ENCODE results near the gene FAM3C. TPM values are rescaled to one million over a fixed set of nuclear protein-coding genes. Genes with fewer than 3 reads are reported as not detected.

Gene FAM3C
- total RNA-seq, 5 donors from 2014 or later (not counting 1 experiment from before 2014, with no cell fraction given): 8.8 to 21.8 (median 14.9) TPM

- H3K36me3 ChIP-seq (ENCODE audit: control insufficient read depth in 2 of 2, extremely low read depth in 1 of 2, insufficient read depth in 1 of 2, low read length in 1 of 2): no peaks in the 10 kb centered on the region
- Mint-ChIP-seq H3K4me1 (peaks cover 76 to 87% (median 83%) of the 10 kb centered on the region in 3 donors), H3K4me3 (peak overlapping the region in 1 of 3 donors; percentile 40), H3K27ac (peak overlapping the region in 1 of 2 donors; percentile 22), H3K36me3 (peaks cover 15% of the 10 kb centered on the region), H3K9me3 (no peaks in the 10 kb centered on the region), H3K27me3 (no peaks in the 10 kb centered on the region)
- H3K27ac ChIP-seq (ENCODE audit: low read length): no peak overlapping the region
- CTCF ChIA-PET: interaction anchor here in 1 of 2 donors (1.1 kb wide), 2 partner anchors 18 to 48 kb away, joined by 3 read pairs; no protein-coding TSS in a partner anchor
- no peaks in the 10 kb centered on the region for H3K27me3 ChIP-seq (replicated peaks in 1 of 2; ENCODE audit: control insufficient read depth in 2 of 2, extremely low read depth in 1 of 2, insufficient read depth in 2 of 2, low read length in 1 of 2)
- H3K4me1 ChIP-seq (ENCODE audit: control insufficient read depth in 1 of 2, extremely low read depth in 1 of 2, insufficient read depth in 2 of 2, low read length in 2 of 2): peaks cover 3 to 24% of the 10 kb centered on the region in 2 experiments
- POLR2A ChIA-PET: interaction anchor here (0.5 to 0.6 kb wide), 3 partner anchors 10 to 754 kb away, joined by 3 to 8 read pairs (median 3); no protein-coding TSS in a partner anchor
- H3K4me3 ChIP-seq (ENCODE audit: control insufficient read depth in 1 of 2, extremely low read depth in 1 of 2, low read length in 1 of 2): no peak overlapping the region
- H3K9me3 ChIP-seq: no peaks in the 10 kb centered on the region
- DNase-seq (no peak), ATAC-seq (replicated peaks in 1 of 4) (no peak)
These were observed 6.0 kb downstream of the FAM3C start for GRCh38 chr7:121390109-121390508.

- H3K27ac ChIP-seq (ENCODE audit: low read length): no peak overlapping the region
- no CpG with 5 or more reads among the region's 1 CpG for WGBS (ENCODE audit: insufficient coverage)
These were observed 7.2 kb downstream of the FAM3C start for GRCh38 chr7:121388950-121389349.

DNA sequence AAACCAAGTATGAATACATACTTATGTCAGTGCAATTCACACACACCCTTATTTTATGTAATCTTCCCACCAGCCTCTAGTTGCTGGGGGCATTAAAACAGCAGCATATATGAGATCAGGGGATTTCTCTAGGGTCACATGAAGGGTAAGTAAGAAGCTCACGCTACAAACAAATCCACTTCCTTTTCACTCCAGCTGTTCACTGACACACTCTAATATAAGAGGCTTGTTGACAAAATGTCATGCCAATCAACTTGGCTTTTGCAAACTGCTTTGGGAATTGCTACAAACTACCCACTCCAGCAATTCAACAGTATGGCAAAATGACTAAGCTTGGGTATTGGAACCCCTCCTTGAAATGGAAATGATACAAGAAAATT lies 10.3 kb downstream of the FAM3C start:
- H3K4me1 ChIP-seq (ENCODE audit: control insufficient read depth in 1 of 2, extremely low read depth in 1 of 2, insufficient read depth in 2 of 2, low read length in 2 of 2): peaks cover 2 to 18% of the 10 kb centered on the region in 2 experiments
- ChIA-PET CTCF (interaction anchor here (0.6 to 4.3 kb wide), 9 partner anchors 11 to 161 kb away, joined by 3 to 38 read pairs (median 5); partner anchors contain the start of gene FAM3C (in 2 of the 2)), POLR2A (interaction anchor here in 1 of 2 donors (0.6 kb wide), 1 partner anchor 11 kb away, joined by 3 read pairs; the partner anchor contains the start of gene FAM3C)
- peaks cover 11% of the 10 kb centered on the region for H3K36me3 Mint-ChIP-seq
- peaks cover 68 to 80% (median 76%) of the 10 kb centered on the region in 3 donors for H3K4me1 Mint-ChIP-seq
- WGBS (ENCODE audit: insufficient coverage): no CpG with 5 or more reads among the region's 1 CpG
- no peak overlapping the region for H3K27ac Mint-ChIP-seq
- H3K36me3 ChIP-seq (ENCODE audit: control insufficient read depth in 2 of 2, extremely low read depth in 1 of 2, insufficient read depth in 1 of 2, low read length in 1 of 2): peaks cover 0 to 2% of the 10 kb centered on the region in 2 donors
- no peak overlapping the region for H3K4me3 Mint-ChIP-seq
- no peaks in the 10 kb centered on the region for H3K9me3 Mint-ChIP-seq
- DNase-seq (peak in 10 of 35 experiments; percentile 3 to 60 (median 13)), ATAC-seq (replicated peaks in 1 of 4) (peak; percentile 60 to 93 (median 69))
- no peaks in the 10 kb centered on the region for H3K27me3 ChIP-seq (replicated peaks in 1 of 2; ENCODE audit: control insufficient read depth in 2 of 2, extremely low read depth in 1 of 2, insufficient read depth in 2 of 2, low read length in 1 of 2)
- no peaks in the 10 kb centered on the region for H3K9me3 ChIP-seq
- H3K4me3 ChIP-seq (ENCODE audit: control insufficient read depth in 1 of 2, extremely low read depth in 1 of 2, low read length in 1 of 2): no peak overlapping the region
- no peaks in the 10 kb centered on the region for H3K27me3 Mint-ChIP-seq
- H3K27ac ChIP-seq (ENCODE audit: low read length): no peak overlapping the region

More at GRCh38 chr7:121388950-121389349, 7.2 kb downstream of the FAM3C start:
- CTCF ChIA-PET: interaction anchor here (0.6 to 4.3 kb wide), 7 partner anchors 8 to 605 kb away, joined by 3 to 38 read pairs (median 3); partner anchors contain the start of gene FAM3C (in 1 of the 2)
- no peaks in the 10 kb centered on the region for H3K36me3 ChIP-seq (ENCODE audit: control insufficient read depth in 2 of 2, extremely low read depth in 1 of 2, insufficient read depth in 1 of 2, low read length in 1 of 2)
- peaks cover under 1 to 21% of the 10 kb centered on the region in 2 experiments for H3K4me1 ChIP-seq (ENCODE audit: control insufficient read depth in 1 of 2, extremely low read depth in 1 of 2, insufficient read depth in 2 of 2, low read length in 2 of 2)
- Mint-ChIP-seq H3K4me3 (no peak overlapping the region), H3K27me3 (no peaks in the 10 kb centered on the region), H3K4me1 (peaks cover 76 to 89% (median 85%) of the 10 kb centered on the region in 3 donors), H3K36me3 (peaks cover 21% of the 10 kb centered on the region), H3K27ac (peak overlapping the region in 1 of 2 donors; percentile 39), H3K9me3 (no peaks in the 10 kb centered on the region)
- POLR2A ChIA-PET: interaction anchor here in 1 of 2 donors (1.0 kb wide), 1 partner anchor 49 kb away, joined by 3 read pairs; no protein-coding TSS in a partner anchor
- H3K9me3 ChIP-seq: no peaks in the 10 kb centered on the region
- no peak overlapping the region for H3K4me3 ChIP-seq (ENCODE audit: control insufficient read depth in 1 of 2, extremely low read depth in 1 of 2, low read length in 1 of 2)
- ATAC-seq (replicated peaks in 1 of 4): no peak
- no peaks in the 10 kb centered on the region for H3K27me3 ChIP-seq (replicated peaks in 1 of 2; ENCODE audit: control insufficient read depth in 2 of 2, extremely low read depth in 1 of 2, insufficient read depth in 2 of 2, low read length in 1 of 2)
- no peak for DNase-seq

GRCh38 chr7:121385056-121385799 lies 10.9 kb downstream of the FAM3C start:
- peaks cover 0 to 2% of the 10 kb centered on the region in 2 donors for H3K36me3 ChIP-seq (ENCODE audit: control insufficient read depth in 2 of 2, extremely low read depth in 1 of 2, insufficient read depth in 1 of 2, low read length in 1 of 2)
- H3K4me1 ChIP-seq (ENCODE audit: control insufficient read depth in 1 of 2, extremely low read depth in 1 of 2, insufficient read depth in 2 of 2, low read length in 2 of 2): peaks cover 2 to 15% of the 10 kb centered on the region in 2 experiments
- no peaks in the 10 kb centered on the region for H3K9me3 Mint-ChIP-seq
- H3K27ac Mint-ChIP-seq: peak overlapping the region in 1 of 2 donors; percentile 64
- ChIA-PET POLR2A (no interaction called here), CTCF (interaction anchor here (0.9 to 4.3 kb wide), 7 partner anchors 11 to 160 kb away, joined by 3 to 38 read pairs (median 6); partner anchors contain the start of gene FAM3C (in 2 of the 2))
- WGBS (ENCODE audit: insufficient coverage): no CpG with 5 or more reads among the region's 4 CpGs
- no peak overlapping the region for H3K27ac ChIP-seq (ENCODE audit: low read length)
- no peaks in the 10 kb centered on the region for H3K27me3 ChIP-seq (replicated peaks in 1 of 2; ENCODE audit: control insufficient read depth in 2 of 2, extremely low read depth in 1 of 2, insufficient read depth in 2 of 2, low read length in 1 of 2)
- no peaks in the 10 kb centered on the region for H3K9me3 ChIP-seq
- ATAC-seq (replicated peaks in 1 of 4) (no peak), DNase-seq (no peak)
- H3K4me3 Mint-ChIP-seq: peak overlapping the region in 1 of 3 donors; percentile 25
- no peaks in the 10 kb centered on the region for H3K27me3 Mint-ChIP-seq
- peaks cover 12% of the 10 kb centered on the region for H3K36me3 Mint-ChIP-seq
- no peak overlapping the region for H3K4me3 ChIP-seq (ENCODE audit: control insufficient read depth in 1 of 2, extremely low read depth in 1 of 2, low read length in 1 of 2)
- H3K4me1 Mint-ChIP-seq: peaks cover 62 to 77% (median 71%) of the 10 kb centered on the region in 3 donors

DNA sequence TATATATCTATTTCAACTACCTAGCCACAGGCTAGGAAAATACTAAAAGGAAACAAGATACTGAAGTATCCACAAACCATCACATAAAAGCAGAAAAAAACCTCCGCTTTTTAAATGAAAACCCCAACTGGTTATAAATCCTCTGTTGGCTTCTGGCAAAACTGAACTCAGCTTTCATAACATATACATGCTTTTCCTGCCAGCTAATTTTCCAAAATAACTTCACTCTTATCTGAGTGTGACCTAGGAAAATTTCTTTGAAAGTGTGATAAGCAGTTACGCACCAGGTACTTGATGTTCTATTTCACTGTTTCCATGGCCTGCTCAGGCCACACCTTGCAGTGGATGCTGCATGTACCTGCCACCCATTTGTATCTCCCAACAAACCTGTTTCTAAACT lies 11.8 kb downstream of the FAM3C start:
- H3K9me3 Mint-ChIP-seq: no peaks in the 10 kb centered on the region
- Histone ChIP-seq H3K36me3 (ENCODE audit: control insufficient read depth in 2 of 2, extremely low read depth in 1 of 2, insufficient read depth in 1 of 2, low read length in 1 of 2) (peaks cover 2 to 3% of the 10 kb centered on the region in 2 donors), H3K9me3 (no peaks in the 10 kb centered on the region), H3K4me3 (ENCODE audit: control insufficient read depth in 1 of 2, extremely low read depth in 1 of 2, low read length in 1 of 2) (no peak overlapping the region), H3K27ac (ENCODE audit: low read length) (no peak overlapping the region), H3K4me1 (ENCODE audit: control insufficient read depth in 1 of 2, extremely low read depth in 1 of 2, insufficient read depth in 2 of 2, low read length in 2 of 2) (peaks cover 2 to 13% of the 10 kb centered on the region in 2 experiments), H3K27me3 (replicated peaks in 1 of 2; ENCODE audit: control insufficient read depth in 2 of 2, extremely low read depth in 1 of 2, insufficient read depth in 2 of 2, low read length in 1 of 2) (no peaks in the 10 kb centered on the region)
- no peaks in the 10 kb centered on the region for H3K27me3 Mint-ChIP-seq
- peaks cover 20% of the 10 kb centered on the region for H3K36me3 Mint-ChIP-seq
- WGBS (ENCODE audit: insufficient coverage): no CpG with 5 or more reads among the region's 2 CpGs
- peak overlapping the region in 1 of 3 donors; percentile 25 for H3K4me3 Mint-ChIP-seq
- POLR2A ChIA-PET: no interaction called here
- H3K27ac Mint-ChIP-seq: peak overlapping the region in 1 of 2 donors; percentile 13
- H3K4me1 Mint-ChIP-seq: peaks cover 57 to 72% (median 61%) of the 10 kb centered on the region in 3 donors
- ATAC-seq (replicated peaks in 1 of 4): no peak
- CTCF ChIA-PET: interaction anchor here (0.8 to 2.4 kb wide), 4 partner anchors 11 to 18 kb away, joined by 3 to 9 read pairs (median 6); partner anchors contain the start of gene FAM3C (in 1 of the 2)
- DNase-seq: no peak

DNA sequence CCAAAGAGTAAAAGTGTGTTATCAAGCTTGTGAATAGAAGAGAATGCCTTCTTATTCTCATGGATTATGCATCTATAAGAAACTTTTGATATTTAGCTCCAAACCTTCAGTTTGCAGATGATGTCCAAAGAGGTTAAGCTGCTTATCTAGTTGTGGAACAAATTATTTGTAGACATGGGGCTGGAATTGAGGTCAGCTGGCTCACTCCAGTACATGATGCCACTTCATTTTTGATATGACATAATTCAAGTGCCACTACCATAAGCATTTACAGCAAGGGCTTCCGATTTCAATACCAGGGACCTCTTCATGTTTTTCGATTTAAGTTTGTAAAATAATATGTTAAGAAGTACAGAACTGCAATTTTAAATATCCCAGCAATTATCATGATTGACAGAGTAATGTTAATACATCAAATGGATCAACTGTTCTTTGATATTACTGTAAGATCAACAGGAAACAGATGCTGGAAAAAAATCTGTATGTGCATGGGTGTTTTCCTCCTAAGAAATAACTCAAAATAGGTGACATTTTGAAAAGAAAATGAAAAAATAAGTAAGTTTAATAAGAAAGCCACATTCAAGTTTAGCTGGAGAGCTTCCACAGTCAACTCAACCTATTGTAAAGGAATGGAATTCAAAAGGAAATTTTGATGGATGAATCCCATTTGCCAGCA lies 12.7 kb downstream of the FAM3C start:
- H3K9me3 ChIP-seq: no peaks in the 10 kb centered on the region
- H3K4me3 Mint-ChIP-seq: peak overlapping the region in 1 of 3 donors; percentile 10

More for the DNA sequence above, 12.7 kb downstream of the FAM3C start:
- POLR2A ChIA-PET: interaction anchor here in 1 of 2 donors (0.6 kb wide), 1 partner anchor 403 kb away, joined by 4 read pairs; no protein-coding TSS in a partner anchor
- Histone ChIP-seq H3K27ac (ENCODE audit: low read length) (no peak overlapping the region), H3K4me3 (ENCODE audit: control insufficient read depth in 1 of 2, extremely low read depth in 1 of 2, low read length in 1 of 2) (no peak overlapping the region), H3K4me1 (ENCODE audit: control insufficient read depth in 1 of 2, extremely low read depth in 1 of 2, insufficient read depth in 2 of 2, low read length in 2 of 2) (peaks cover 2 to 13% of the 10 kb centered on the region in 2 experiments), H3K36me3 (ENCODE audit: control insufficient read depth in 2 of 2, extremely low read depth in 1 of 2, insufficient read depth in 1 of 2, low read length in 1 of 2) (peaks cover 3 to 6% of the 10 kb centered on the region in 2 donors), H3K27me3 (replicated peaks in 1 of 2; ENCODE audit: control insufficient read depth in 2 of 2, extremely low read depth in 1 of 2, insufficient read depth in 2 of 2, low read length in 1 of 2) (no peaks in the 10 kb centered on the region)
- Mint-ChIP-seq H3K36me3 (peaks cover 20% of the 10 kb centered on the region), H3K9me3 (no peaks in the 10 kb centered on the region), H3K4me1 (peaks cover 49 to 63% (median 52%) of the 10 kb centered on the region in 3 donors), H3K27ac (peak overlapping the region in 1 of 2 donors; percentile 75), H3K27me3 (no peaks in the 10 kb centered on the region)
- CTCF ChIA-PET: interaction anchor here in 1 of 2 donors (0.7 to 2.4 kb wide), 6 partner anchors 12 to 175 kb away, joined by 3 to 9 read pairs (median 4); no protein-coding TSS in a partner anchor
- ATAC-seq (replicated peaks in 1 of 4) (no peak), DNase-seq (no peak)
- WGBS (ENCODE audit: insufficient coverage): no CpG with 5 or more reads among the region's 2 CpGs

All from T-cell (primary cell).